Body of pancreas (tissue), 4 donors: Measurements from ENCODE around the gene WFDC2. TPM values are rescaled to one million over a fixed set of nuclear protein-coding genes. Genes with fewer than 3 reads are reported as not detected.
A peak's percentile ranks its signal among the peaks of the same experiment; 100 is the strongest.
"Not testable (repeated sequence)": the region's sequence is repeated elsewhere in the genome, so short reads cannot be mapped to it uniquely, and the experiment has no call there.

Source experiments
- ATAC-seq: fragments of 150-250 bp; one replicate; pipeline ENCODE4 v1.9.1; 2016
- DNase-seq, 4 donors: peaks; one replicate each; pipeline ENCODE4 v3.0.0-alpha.2; 2019
- H3K27ac ChIP-seq, 4 donors: fragments of 200-600 bp; sonication (generic); 1 replicate in 3 of 4; 2 replicates in 1 of 4; pipeline versions ENCODE4 v1.5.1 to v1.6.1; 2016 to 2019; ENCODE audit warnings: mild to moderate bottlenecking in 1 of 4, mixed read lengths in 1 of 4, moderate library complexity in 1 of 4
- H3K27me3 ChIP-seq, 2 donors: fragments of 200-600 bp; sonication (generic); one replicate each; pipeline ENCODE4 v1.6.0; 2016; ENCODE audit warnings: mild to moderate bottlenecking in 1 of 2
- H3K36me3 ChIP-seq, 2 donors: fragments of 200-600 bp; sonication (generic); replicated peaks in 1 of 2; 2 replicates each; pipeline ENCODE4 v1.5.1; 2016; ENCODE audit warnings: low read depth in 2 of 2; ENCODE audit not compliant: insufficient read depth in 1 of 2
- H3K4me1 ChIP-seq: fragments of 200-600 bp; sonication (generic); one replicate; pipeline ENCODE4 v1.6.0; 2016
- H3K4me3 ChIP-seq, 2 donors: fragments of 200-600 bp; sonication (generic); 1 replicate in 1 of 2; 2 replicates in 1 of 2; pipeline ENCODE4 v1.5.1; 2016 to 2019
- H3K9me3 ChIP-seq, 3 donors: fragments of 200-600 bp; sonication (generic); 1 replicate in 2 of 3; 2 replicates in 1 of 3; pipeline ENCODE4 v1.5.1; 2016
- POLR2A ChIP-seq, 3 donors: fragments of 450-650 bp; IDR thresholded peaks; one replicate each; pipeline ENCODE4 v1.6.1; 2016; ENCODE audit warnings: antibody characterized with exemption in 3 of 3, mild to moderate bottlenecking in 2 of 3
- WGBS, 2 donors: methylation state at CpG; one replicate each; pipeline ENCODE4 v1.1.5; 2017; 5-methylcytosine and 5-hydroxymethylcytosine counted together
- intact Hi-C: fragments of 100-400 bp; cut with DNase I; formaldehyde crosslinking; loops from one replicate; pipeline ENCODE4 v1.15.1; 2023
- total RNA-seq, 2 donors: library from RNA; depleted of rRNA; stranded (reverse); fragments of >200 nt; gene quantifications; one replicate each; pipeline ENCODE4 v1.1.0, GENCODE V29; 2016
- TF ChIP-seq, protein P1 (sequence below), 7 experiments: fragments of 450-650 bp in 4 of 7; fragments of 200-600 bp in 3 of 7; sonication (generic) in 3 of 7; IDR thresholded peaks; one replicate each; pipeline ENCODE4 v1.5.1; 2016 to 2019; ENCODE audit warnings: antibody characterized with exemption in 7 of 7

The WFDC2 gene
- total RNA-seq, 2 donors from 2014 or later: 3.0 to 11.9 TPM

DNA sequence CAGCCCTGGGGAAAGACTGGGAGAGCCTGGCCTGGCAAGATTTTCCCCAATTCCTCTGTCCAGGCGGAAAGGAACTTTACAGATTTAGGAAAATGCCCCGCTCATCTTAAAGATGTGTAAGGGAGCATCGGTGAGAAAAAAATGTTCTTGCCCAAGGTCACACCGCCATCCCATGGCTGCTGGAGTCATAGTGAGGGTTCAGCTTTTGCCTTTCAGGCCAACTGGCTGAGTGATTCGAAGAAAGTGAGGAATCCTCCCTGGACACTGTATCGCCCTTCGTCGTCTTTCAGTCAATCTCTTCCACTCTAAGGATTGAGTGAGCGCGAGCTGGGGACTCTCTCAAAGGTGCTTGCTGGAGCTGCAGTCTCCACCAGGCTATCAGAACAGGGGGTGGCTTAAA lies 1.4 kb downstream of the WFDC2 start:
- intact Hi-C loops: no loop called here
- peak overlapping the region in 1 of 2 donors; percentile 21 for H3K4me3 ChIP-seq
- no peaks in the 10 kb centered on the region for H3K36me3 ChIP-seq
- H3K27me3 ChIP-seq: peaks cover 0 to 8% of the 10 kb centered on the region in 2 donors
- peaks cover 22% of the 10 kb centered on the region for H3K4me1 ChIP-seq
- TF ChIP-seq, protein P1, sequence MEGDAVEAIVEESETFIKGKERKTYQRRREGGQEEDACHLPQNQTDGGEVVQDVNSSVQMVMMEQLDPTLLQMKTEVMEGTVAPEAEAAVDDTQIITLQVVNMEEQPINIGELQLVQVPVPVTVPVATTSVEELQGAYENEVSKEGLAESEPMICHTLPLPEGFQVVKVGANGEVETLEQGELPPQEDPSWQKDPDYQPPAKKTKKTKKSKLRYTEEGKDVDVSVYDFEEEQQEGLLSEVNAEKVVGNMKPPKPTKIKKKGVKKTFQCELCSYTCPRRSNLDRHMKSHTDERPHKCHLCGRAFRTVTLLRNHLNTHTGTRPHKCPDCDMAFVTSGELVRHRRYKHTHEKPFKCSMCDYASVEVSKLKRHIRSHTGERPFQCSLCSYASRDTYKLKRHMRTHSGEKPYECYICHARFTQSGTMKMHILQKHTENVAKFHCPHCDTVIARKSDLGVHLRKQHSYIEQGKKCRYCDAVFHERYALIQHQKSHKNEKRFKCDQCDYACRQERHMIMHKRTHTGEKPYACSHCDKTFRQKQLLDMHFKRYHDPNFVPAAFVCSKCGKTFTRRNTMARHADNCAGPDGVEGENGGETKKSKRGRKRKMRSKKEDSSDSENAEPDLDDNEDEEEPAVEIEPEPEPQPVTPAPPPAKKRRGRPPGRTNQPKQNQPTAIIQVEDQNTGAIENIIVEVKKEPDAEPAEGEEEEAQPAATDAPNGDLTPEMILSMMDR (IDR thresholded peaks at IDR 0.05): no peak
- no peak for TF ChIP-seq POLR2A (IDR thresholded peaks at IDR 0.05)
- DNase-seq: no peak
- H3K27ac ChIP-seq: peak overlapping the region in 3 of 4 donors; percentile 45 to 72 (median 50)
- H3K9me3 ChIP-seq: no peaks in the 10 kb centered on the region
- WGBS, 2 donors: 42 to 52% methylated on average over 10 of the region's 10 CpGs
- ATAC-seq: no peak

GRCh38 chr20:45472286-45472685 lies 2.7 kb downstream of the WFDC2 start:
- H3K27ac ChIP-seq, H3K9me3 ChIP-seq, DNase-seq, H3K27me3 ChIP-seq, H3K36me3 ChIP-seq, ATAC-seq, intact Hi-C loops, H3K4me3 ChIP-seq: not testable (repeated sequence)
- 81 to 83% methylated on average over 3 of the region's 3 CpGs for whole genome bisulfite sequencing, 2 donors
- peaks cover 22% of the 10 kb centered on the region for H3K4me1 ChIP-seq

GRCh38 chr20:45477530-45478148 lies 8.1 kb downstream of the WFDC2 start:
- DNase-seq, H3K27me3 ChIP-seq, H3K9me3 ChIP-seq, H3K27ac ChIP-seq, intact Hi-C loops, H3K36me3 ChIP-seq, H3K4me1 ChIP-seq, ATAC-seq, H3K4me3 ChIP-seq: not testable (repeated sequence)
- 71% methylated on average over 5 to 7 of the region's 7 CpGs for WGBS, 2 donors

GRCh38 chr20:45479822-45480221 lies 10.3 kb downstream of the WFDC2 start:
- WGBS, 2 donors: 22 to 40% methylated on average over 6 to 7 of the region's 7 CpGs
- Histone ChIP-seq H3K4me1 (peaks cover 7% of the 10 kb centered on the region), H3K9me3 (no peaks in the 10 kb centered on the region), H3K4me3 (no peak overlapping the region), H3K27me3 (no peaks in the 10 kb centered on the region), H3K27ac (no peak overlapping the region), H3K36me3 (no peaks in the 10 kb centered on the region)
- intact Hi-C loops: no loop called here
- TF ChIP-seq, protein P1 (IDR thresholded peaks at IDR 0.05): no peak
- no peak for TF ChIP-seq POLR2A (IDR thresholded peaks at IDR 0.05)
- DNase-seq: peak in 2 of 4 donors; percentile 13 to 30
- no peak for ATAC-seq

- WGBS, 2 donors: 45 to 50% methylated on average over 6 of the region's 6 CpGs
- Histone ChIP-seq H3K4me3 (no peak overlapping the region), H3K4me1 (peaks cover 3% of the 10 kb centered on the region), H3K36me3 (no peaks in the 10 kb centered on the region), H3K27ac (no peak overlapping the region), H3K9me3 (no peaks in the 10 kb centered on the region), H3K27me3 (no peaks in the 10 kb centered on the region)
- DNase-seq (no peak), ATAC-seq (no peak)
- no peak for TF ChIP-seq POLR2A (IDR thresholded peaks at IDR 0.05)
- TF ChIP-seq, protein P1 (IDR thresholded peaks at IDR 0.05): no peak
- intact Hi-C loops: no loop called here
Measured at GRCh38 chr20:45484676-45485075, 15.1 kb downstream of the WFDC2 start.

GRCh38 chr20:45485388-45485787 lies 15.8 kb downstream of the WFDC2 start:
- no peak overlapping the region for H3K4me3 ChIP-seq
- DNase-seq (no peak), ATAC-seq (no peak)
- H3K27ac ChIP-seq: no peak overlapping the region
- no peaks in the 10 kb centered on the region for H3K9me3 ChIP-seq
- no peaks in the 10 kb centered on the region for H3K36me3 ChIP-seq
- H3K27me3 ChIP-seq: no peaks in the 10 kb centered on the region
- TF ChIP-seq, protein P1 (IDR thresholded peaks at IDR 0.05): no peak
- TF ChIP-seq POLR2A (IDR thresholded peaks at IDR 0.05): no peak
- intact Hi-C loops: no loop called here
- WGBS, 2 donors: 53 to 57% methylated on average over 4 of the region's 4 CpGs
- H3K4me1 ChIP-seq: no peaks in the 10 kb centered on the region
